ENCODE data around the gene MED1.
"Not testable (repeated sequence)": the region's sequence is repeated elsewhere in the genome, so short reads cannot be mapped to it uniquely, and the experiment has no call there.

- TF ChIP-seq EP300 (IDR thresholded peaks at IDR 0.05); POLR2A (IDR thresholded peaks at IDR 0.05; ENCODE audit: low read depth); CTCF (IDR thresholded peaks at IDR 0.05); POLR2AphosphoS5 (IDR thresholded peaks at IDR 0.05): not testable (repeated sequence)
These were observed 83.3 kb downstream of the MED1 start for GRCh38 chr17:39367805-39368204.

Measured in esophagus muscularis mucosa (tissue), 4 donors.